Smooth muscle cell (in vitro differentiated cells): ENCODE measurements around the gene LYRM4. TPM values are rescaled to one million over a fixed set of nuclear protein-coding genes. Genes with fewer than 3 reads are reported as not detected.

Experiments
- DNase-seq: peaks from one replicate; lab custom pipeline; 2025; ENCODE audit not compliant: unreplicated experiment; lab: John Stamatoyannopoulos, UW
- H2AFZ ChIP-seq: fragments of 200-600 bp; sonication (generic); 2 replicates; pipeline ENCODE4 v1.6.0; 2016; ENCODE audit warnings: antibody characterized with exemption, low read depth, mild to moderate bottlenecking
- H3F3A ChIP-seq: fragments of 200-600 bp; sonication (generic); 2 replicates; pipeline ENCODE4 v1.6.0; 2017; ENCODE audit warnings: antibody characterized with exemption, low read depth
- H3K27ac ChIP-seq: fragments of 200-600 bp; sonication (generic); 2 replicates; pipeline ENCODE4 v1.5.1; 2016; ENCODE audit warnings: low read depth, mild to moderate bottlenecking
- H3K27me3 ChIP-seq: fragments of 200-600 bp; sonication (generic); 2 replicates; pipeline ENCODE4 v1.6.1; 2016; ENCODE audit warnings: low read depth, mild to moderate bottlenecking
- H3K36me3 ChIP-seq: fragments of 200-600 bp; sonication (generic); 2 replicates; pipeline ENCODE4 v1.5.1; 2016; ENCODE audit warnings: low read depth
- H3K4me1 ChIP-seq: fragments of 200-600 bp; sonication (generic); 2 replicates; pipeline ENCODE4 v1.5.1; 2016; ENCODE audit warnings: low read depth
- H3K4me2 ChIP-seq: fragments of 200-600 bp; sonication (generic); 2 replicates; pipeline ENCODE4 v1.6.0; 2016; ENCODE audit warnings: mild to moderate bottlenecking
- H3K4me3 ChIP-seq: fragments of 200-600 bp; sonication (generic); 2 replicates; pipeline ENCODE4 v1.5.1; 2016; ENCODE audit warnings: mild to moderate bottlenecking
- H3K79me2 ChIP-seq: fragments of 200-600 bp; sonication (generic); 2 replicates; pipeline ENCODE4 v1.6.0; 2016; ENCODE audit warnings: low read depth, mild to moderate bottlenecking
- H3K9ac ChIP-seq: fragments of 200-600 bp; sonication (generic); 2 replicates; pipeline ENCODE4 v1.6.0; 2016; ENCODE audit warnings: low read depth
- H3K9me3 ChIP-seq: fragments of 200-600 bp; sonication (generic); replicated peaks from 2 replicates; pipeline ENCODE4 v1.5.1; 2016; ENCODE audit warnings: low read depth
- H4K20me1 ChIP-seq: fragments of 200-600 bp; sonication (generic); 2 replicates; pipeline ENCODE4 v1.6.0; 2016; ENCODE audit warnings: low read depth
- CTCF ChIP-seq: fragments of 200-600 bp; sonication (generic); IDR thresholded peaks from 2 replicates; pipeline ENCODE4 v1.5.1; 2017; ENCODE audit warnings: borderline replicate concordance, mild to moderate bottlenecking, antibody characterized with exemption; ENCODE audit not compliant: insufficient read depth, poor library complexity, severe bottlenecking
- WGBS: methylation state at CpG from one replicate; pipeline ENCODE4 v1.1.7; 2016; ENCODE audit warnings: low lambda C conversion rate; 5-methylcytosine and 5-hydroxymethylcytosine counted together
- polyA plus RNA-seq: library from polyadenylated mRNA; unstranded; fragments of >200 nt; fragmentation: Nextera tagmentation; extraction: Ambion mirVana; gene quantifications from 2 replicates; pipeline ENCODE4 v1.2.1, GENCODE V29; 2016
- total RNA-seq: library from RNA; depleted of rRNA; stranded (reverse); fragments of >200 nt; gene quantifications from 2 replicates; pipeline ENCODE4 v1.2.3, GENCODE V29; 2014

Gene LYRM4
- total and polyA plus RNA-seq, 2 experiments from 2014 or later, result 26.1 to 27.1 TPM

GRCh38 chr6:5110246-5110645 lies 150.5 kb downstream of the LYRM4 start:
- H4K20me1 ChIP-seq, result no peaks in the 10 kb centered on the region
- no peak overlapping the region for H3K27ac ChIP-seq
- H3K79me2 ChIP-seq, result no peaks in the 10 kb centered on the region
- no peak for DNase-seq
- no peaks in the 10 kb centered on the region for H3K36me3 ChIP-seq
- TF ChIP-seq CTCF, result no peak
- no peak overlapping the region for H3K4me2 ChIP-seq
- no peak overlapping the region for H2AFZ ChIP-seq
- H3K9me3 ChIP-seq, result no peaks in the 10 kb centered on the region
- no peaks in the 10 kb centered on the region for H3K27me3 ChIP-seq
- H3K9ac ChIP-seq, result no peak overlapping the region
- H3F3A ChIP-seq, result no peaks in the 10 kb centered on the region
- H3K4me1 ChIP-seq, result no peaks in the 10 kb centered on the region
- H3K4me3 ChIP-seq, result no peak overlapping the region
- WGBS, result 97% methylated on average over 16 of the region's 16 CpGs

GRCh38 chr6:5109436-5109835 lies 151.3 kb downstream of the LYRM4 start:
- Histone ChIP-seq H3K36me3 (no peaks in the 10 kb centered on the region), H3K27me3 (no peaks in the 10 kb centered on the region), H3K9ac (no peak overlapping the region), H3K27ac (no peak overlapping the region), H4K20me1 (no peaks in the 10 kb centered on the region), H3F3A (no peaks in the 10 kb centered on the region), H3K4me1 (no peaks in the 10 kb centered on the region), H3K4me2 (no peak overlapping the region), H2AFZ (no peak overlapping the region), H3K4me3 (no peak overlapping the region), H3K79me2 (no peaks in the 10 kb centered on the region), H3K9me3 (no peaks in the 10 kb centered on the region)
- no peak for DNase-seq
- TF ChIP-seq CTCF, result no peak
- 94% methylated on average over 10 of the region's 10 CpGs for WGBS

GRCh38 chr6:5108536-5109150 lies 152.1 kb downstream of the LYRM4 start:
- Histone ChIP-seq H3K9me3 (no peaks in the 10 kb centered on the region), H3F3A (no peaks in the 10 kb centered on the region), H3K4me2 (no peak overlapping the region), H3K27ac (no peak overlapping the region), H3K79me2 (no peaks in the 10 kb centered on the region), H3K4me3 (no peak overlapping the region), H3K4me1 (no peaks in the 10 kb centered on the region), H2AFZ (no peak overlapping the region), H3K36me3 (no peaks in the 10 kb centered on the region), H3K9ac (no peak overlapping the region), H4K20me1 (no peaks in the 10 kb centered on the region), H3K27me3 (no peaks in the 10 kb centered on the region)
- 92% methylated on average over 6 of the region's 6 CpGs for WGBS
- no peak for DNase-seq
- no peak for TF ChIP-seq CTCF

DNA sequence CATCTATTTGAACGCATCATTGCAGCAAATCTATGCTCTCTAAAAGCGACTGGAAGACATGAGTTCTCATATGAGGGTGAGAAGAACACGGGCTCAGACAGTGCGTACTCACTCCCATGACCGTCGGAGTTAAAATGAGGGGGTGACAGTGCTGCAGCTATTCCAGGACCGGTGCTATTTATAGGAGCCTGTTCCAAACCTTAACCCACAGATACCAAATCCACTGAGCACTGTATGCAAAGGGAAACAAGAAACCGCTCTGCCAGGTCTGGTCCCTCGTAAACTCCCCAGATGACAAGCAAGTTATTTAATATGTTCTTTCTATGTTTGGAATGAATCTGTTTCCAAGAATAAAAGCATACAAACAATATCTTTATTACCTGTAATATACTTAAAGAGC lies 152.7 kb downstream of the LYRM4 start:
- H3K27me3 ChIP-seq, result no peaks in the 10 kb centered on the region
- H3K4me1 ChIP-seq, result no peaks in the 10 kb centered on the region
- no peaks in the 10 kb centered on the region for H4K20me1 ChIP-seq
- no peaks in the 10 kb centered on the region for H3K36me3 ChIP-seq
- no peak for DNase-seq
- H3K9me3 ChIP-seq, result no peaks in the 10 kb centered on the region
- no peak overlapping the region for H3K4me2 ChIP-seq
- H3K79me2 ChIP-seq, result no peaks in the 10 kb centered on the region
- 89% methylated on average over 9 of the region's 9 CpGs for WGBS
- no peak overlapping the region for H3K9ac ChIP-seq
- H2AFZ ChIP-seq, result no peak overlapping the region
- H3K4me3 ChIP-seq, result no peak overlapping the region
- no peaks in the 10 kb centered on the region for H3F3A ChIP-seq
- no peak for TF ChIP-seq CTCF
- no peak overlapping the region for H3K27ac ChIP-seq
